T-cell (primary cell): ENCODE data around the gene EML2. TPM values are rescaled to one million over a fixed set of nuclear protein-coding genes. Genes with fewer than 3 reads are reported as not detected.

Source experiments
- ATAC-seq, 4 experiments: fragments of 200-7000 bp in 3 of 4; fragments of 150-1000 bp in 1 of 4; cut with Tn5 transposase; replicated peaks in 1 of 4; 1 replicate in 3 of 4; 2 replicates in 1 of 4; pipeline ENCODE4 v1.10.0; 2021; ENCODE audit warnings: moderate library complexity in 3 of 4, mild to moderate bottlenecking in 2 of 4, moderate number of reproducible peaks in 1 of 4
- CTCF ChIA-PET, 2 donors: fragments of 300-600 bp; sonication (Branson Sonifier 250); formaldehyde crosslinking; loops; one replicate each; lab custom pipeline; 2022; ENCODE audit warnings: antibody characterized with exemption in 2 of 2; lab: Charles Lee
- POLR2A ChIA-PET, 2 donors: fragments of 300-600 bp; sonication (Branson Sonifier 250); formaldehyde crosslinking; loops; one replicate each; lab custom pipeline; 2022; ENCODE audit warnings: antibody characterized with exemption in 2 of 2; lab: Charles Lee
- DNase-seq, 35 experiments: peaks; one replicate each; pipeline versions ENCODE4 v3.0.0 to v3.0.0-alpha.2; 2013 to 2023
- H3K27ac ChIP-seq: one replicate; pipeline ENCODE4 v1.5.1; 2013; ENCODE audit warnings: low read length
- H3K27me3 ChIP-seq, 2 experiments: replicated peaks in 1 of 2; 1 replicate in 1 of 2; 2 replicates in 1 of 2; pipeline versions ENCODE4 v1.6.1 to v1.7.0; 2013; ENCODE audit warnings: low read length in 1 of 2, mixed read lengths in 1 of 2; ENCODE audit not compliant: control insufficient read depth in 2 of 2, insufficient read depth in 2 of 2; ENCODE audit errors: extremely low read depth in 1 of 2
- H3K36me3 ChIP-seq, 2 donors: 1 replicate in 1 of 2; 2 replicates in 1 of 2; pipeline versions ENCODE4 v1.6.1 to v1.7.0; 2013; ENCODE audit warnings: low read length in 1 of 2; ENCODE audit not compliant: control insufficient read depth in 2 of 2, insufficient read depth in 1 of 2; ENCODE audit errors: extremely low read depth in 1 of 2
- H3K4me1 ChIP-seq, 2 experiments: 1 replicate in 1 of 2; 2 replicates in 1 of 2; pipeline versions ENCODE4 v1.6.1 to v1.7.0; 2013; ENCODE audit warnings: low read length in 2 of 2, mixed read lengths in 1 of 2; ENCODE audit not compliant: insufficient read depth in 2 of 2, control insufficient read depth in 1 of 2; ENCODE audit errors: extremely low read depth in 1 of 2
- H3K4me3 ChIP-seq, 2 donors: 1 replicate in 1 of 2; 2 replicates in 1 of 2; pipeline versions ENCODE4 v1.5.1 to v1.7.0; 2013; ENCODE audit warnings: mild to moderate bottlenecking in 2 of 2, low read length in 1 of 2, moderate library complexity in 1 of 2; ENCODE audit not compliant: control insufficient read depth in 1 of 2; ENCODE audit errors: extremely low read depth in 1 of 2
- H3K9me3 ChIP-seq: 2 replicates; pipeline ENCODE4 v1.7.0; 2013
- H3K27ac Mint-ChIP-seq, 2 donors: one replicate each; pipeline ENCODE4 v1.8.0; 2020 to 2021; ENCODE audit warnings: mild to moderate bottlenecking in 2 of 2, mixed read lengths in 2 of 2
- H3K27me3 Mint-ChIP-seq, 2 donors: one replicate each; pipeline ENCODE4 v1.8.0; 2021 to 2022; ENCODE audit warnings: mixed read lengths in 2 of 2
- H3K36me3 Mint-ChIP-seq: one replicate; pipeline ENCODE4 v1.8.0; 2021; ENCODE audit warnings: mixed read lengths
- H3K4me1 Mint-ChIP-seq, 3 donors: one replicate each; pipeline ENCODE4 v1.8.0; 2020 to 2022; ENCODE audit warnings: mixed read lengths in 3 of 3, mild to moderate bottlenecking in 1 of 3
- H3K4me3 Mint-ChIP-seq, 3 donors: one replicate each; pipeline ENCODE4 v1.8.0; 2020 to 2022; ENCODE audit warnings: mild to moderate bottlenecking in 3 of 3, mixed read lengths in 3 of 3, moderate library complexity in 3 of 3
- H3K9me3 Mint-ChIP-seq, 3 donors: one replicate each; pipeline ENCODE4 v1.8.0; 2020 to 2022; ENCODE audit warnings: mixed read lengths in 3 of 3
- WGBS: methylation state at CpG from one replicate; pipeline ENCODE4 v1.1.5; 2013; ENCODE audit warnings: missing lambda C conversion rate; ENCODE audit not compliant: insufficient coverage; 5-methylcytosine and 5-hydroxymethylcytosine counted together
- total RNA-seq, 35 experiments: library from RNA in 6 of 35; stranded (reverse) in 6 of 35; fragments of 120-200 nt in 1 of 35; gene quantifications; one replicate each; pipeline versions ENCODE4 v1.2.1 to v1.2.4 and lab custom pipeline; 2013 to 2026

EML2 gene
- total RNA-seq, 5 donors from 2014 or later (not counting 1 experiment from before 2014, with no cell fraction given) = 63.7 to 90.5 (median 74.1) TPM

DNA sequence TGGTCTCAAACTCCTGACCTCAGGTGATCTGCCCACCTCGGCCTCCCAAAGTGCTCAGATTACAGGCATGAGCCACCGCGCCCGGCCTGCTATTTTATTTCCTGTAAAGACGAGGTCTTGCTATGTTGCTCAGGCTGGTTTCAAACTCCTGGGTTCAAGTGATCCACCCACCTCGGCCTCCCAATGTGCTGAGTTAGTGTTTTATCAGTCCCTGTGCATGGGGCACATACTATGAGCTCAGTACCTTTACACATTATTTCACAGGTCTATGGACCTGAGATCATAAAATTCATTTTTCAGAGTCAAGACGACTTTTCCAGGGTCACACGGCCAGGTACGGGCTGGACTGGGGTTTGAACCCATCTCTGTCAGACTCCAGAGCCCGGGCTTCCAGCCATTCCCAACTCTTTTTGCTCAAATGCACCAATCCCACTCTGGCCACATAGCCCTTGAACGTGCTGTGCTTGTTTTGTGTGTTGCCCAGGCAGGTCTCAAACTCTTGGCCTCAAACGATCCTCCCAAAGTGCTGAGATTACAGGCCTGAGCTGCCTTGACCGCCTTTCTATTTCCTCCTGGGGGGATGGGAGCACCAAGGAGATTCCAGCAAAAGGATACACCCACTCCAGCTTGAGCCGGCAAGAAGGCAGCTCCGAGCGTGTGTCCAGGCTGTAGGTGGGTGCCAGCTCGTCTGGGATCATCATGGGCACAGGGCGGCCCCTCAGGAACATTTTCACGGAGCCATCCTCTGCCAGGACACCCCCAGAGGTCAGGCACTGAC lies 1.1 kb downstream of the EML2 start:
- peaks cover 7% of the 10 kb centered on the region for H3K36me3 Mint-ChIP-seq
- Histone ChIP-seq H3K4me1 (peaks cover 9 to 50% of the 10 kb centered on the region in 2 experiments), H3K9me3 (no peaks in the 10 kb centered on the region), H3K27ac (no peak overlapping the region), H3K4me3 (peak overlapping the region; percentile 68 to 75), H3K36me3 (no peaks in the 10 kb centered on the region), H3K27me3 (no peaks in the 10 kb centered on the region)
- ChIA-PET CTCF (interaction anchor here in 1 of 2 donors (0.7 kb wide), 1 partner anchor 152 kb away, joined by 3 read pairs; no protein-coding TSS in a partner anchor), POLR2A (no interaction called here)
- no peaks in the 10 kb centered on the region for H3K27me3 Mint-ChIP-seq
- ATAC-seq = no peak
- 91% methylated on average over 16 of the region's 19 CpGs for WGBS
- H3K27ac Mint-ChIP-seq = no peak overlapping the region
- peaks cover 32 to 39% (median 33%) of the 10 kb centered on the region in 3 donors for H3K4me1 Mint-ChIP-seq
- DNase-seq = no peak
- peak overlapping the region; percentile 92 to 95 (median 93) for H3K4me3 Mint-ChIP-seq
- no peaks in the 10 kb centered on the region for H3K9me3 Mint-ChIP-seq

DNA sequence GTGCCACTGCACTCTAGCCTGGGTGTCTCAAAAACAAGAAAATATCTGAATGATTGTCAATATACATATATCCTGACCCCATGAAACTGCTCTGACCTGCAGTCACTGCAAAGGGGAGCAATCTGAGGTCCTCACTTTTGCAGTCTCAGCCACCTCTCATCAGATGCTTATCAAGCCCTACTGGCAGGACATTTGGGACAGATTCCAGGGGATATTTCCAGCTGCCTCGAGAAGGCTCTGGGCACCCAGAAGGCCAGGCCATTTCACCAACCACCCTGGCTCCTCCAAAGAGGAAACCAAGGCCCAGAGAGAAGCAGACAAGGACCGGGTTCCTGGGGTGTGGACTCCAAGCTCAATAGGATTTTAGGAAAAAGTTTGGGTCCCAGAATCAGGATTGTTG lies 2.3 kb downstream of the EML2 start:
- DNase-seq = no peak
- peaks cover 24 to 28% (median 26%) of the 10 kb centered on the region in 3 donors for H3K4me1 Mint-ChIP-seq
- no peak overlapping the region for H3K4me3 Mint-ChIP-seq
- no peak overlapping the region for H3K27ac ChIP-seq
- peaks cover 6 to 38% of the 10 kb centered on the region in 2 experiments for H3K4me1 ChIP-seq
- WGBS = no CpG with 5 or more reads among the region's 2 CpGs
- no peak overlapping the region for H3K27ac Mint-ChIP-seq
- POLR2A ChIA-PET = interaction anchor here in 1 of 2 donors (0.6 to 0.8 kb wide), 3 partner anchors 15 to 279 kb away, joined by 4 to 8 read pairs (median 5); no protein-coding TSS in a partner anchor
- H3K36me3 Mint-ChIP-seq = peaks cover 9% of the 10 kb centered on the region
- CTCF ChIA-PET = interaction anchor here in 1 of 2 donors (0.7 kb wide), 1 partner anchor 1114 kb away, joined by 8 read pairs; no protein-coding TSS in a partner anchor
- H3K4me3 ChIP-seq = no peak overlapping the region
- ATAC-seq = no peak
- H3K9me3 ChIP-seq = no peaks in the 10 kb centered on the region
- peaks cover 5 to 7% of the 10 kb centered on the region in 2 donors for H3K36me3 ChIP-seq
- H3K9me3 Mint-ChIP-seq = no peaks in the 10 kb centered on the region
- H3K27me3 ChIP-seq = no peaks in the 10 kb centered on the region
- no peaks in the 10 kb centered on the region for H3K27me3 Mint-ChIP-seq

DNA sequence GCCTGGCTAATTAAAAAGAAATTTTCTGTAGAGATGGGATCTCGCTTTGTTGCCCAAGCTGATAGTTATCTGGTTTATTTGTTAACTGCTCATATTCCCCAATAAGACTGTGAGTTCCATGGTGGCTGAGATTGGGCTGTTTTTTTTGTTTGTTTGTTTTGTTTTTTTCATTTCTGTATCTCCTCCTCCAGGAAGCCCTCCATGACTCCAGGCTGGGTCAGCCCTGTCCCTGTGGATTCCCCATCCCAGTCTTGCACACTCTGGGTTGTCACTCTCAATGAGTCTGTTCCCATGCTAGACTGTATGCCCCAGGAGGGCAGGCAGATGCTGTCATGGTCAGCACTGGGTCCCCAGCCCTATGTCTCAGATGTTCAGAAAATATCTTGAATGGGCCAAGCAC lies 2.9 kb downstream of the EML2 start:
- ChIA-PET CTCF (no interaction called here), POLR2A (no interaction called here)
- WGBS = no CpG with 5 or more reads among the region's 1 CpG
- Histone ChIP-seq H3K9me3 (no peaks in the 10 kb centered on the region), H3K27me3 (no peaks in the 10 kb centered on the region), H3K4me1 (peaks cover 4 to 32% of the 10 kb centered on the region in 2 experiments), H3K36me3 (peaks cover 5 to 8% of the 10 kb centered on the region in 2 donors), H3K27ac (no peak overlapping the region), H3K4me3 (no peak overlapping the region)
- ATAC-seq (no peak), DNase-seq (no peak)
- Mint-ChIP-seq H3K27me3 (no peaks in the 10 kb centered on the region), H3K27ac (no peak overlapping the region), H3K9me3 (no peaks in the 10 kb centered on the region), H3K36me3 (peaks cover 9% of the 10 kb centered on the region), H3K4me1 (peaks cover 19 to 22% (median 20%) of the 10 kb centered on the region in 3 donors), H3K4me3 (no peak overlapping the region)

- no peaks in the 10 kb centered on the region for H3K9me3 Mint-ChIP-seq
- peaks cover 7 to 33% of the 10 kb centered on the region in 2 donors for H3K36me3 ChIP-seq
- peak in 3 of 35 experiments; percentile 24 to 47 (median 25) for DNase-seq
- no peaks in the 10 kb centered on the region for H3K4me1 ChIP-seq
- H3K4me3 ChIP-seq = no peak overlapping the region
- H3K27me3 Mint-ChIP-seq = no peaks in the 10 kb centered on the region
- H3K27ac ChIP-seq = no peak overlapping the region
- H3K27me3 ChIP-seq = no peaks in the 10 kb centered on the region
- 78% methylated on average over 18 of the region's 27 CpGs for WGBS
- ATAC-seq = peak in 1 of 4 experiments; percentile 37
- peaks cover 9% of the 10 kb centered on the region for H3K36me3 Mint-ChIP-seq
- H3K9me3 ChIP-seq = no peaks in the 10 kb centered on the region
- no peak overlapping the region for H3K4me3 Mint-ChIP-seq
- ChIA-PET POLR2A (no interaction called here), CTCF (no interaction called here)
- no peak overlapping the region for H3K27ac Mint-ChIP-seq
- H3K4me1 Mint-ChIP-seq = no peaks in the 10 kb centered on the region
Measured at GRCh38 chr19:45632468-45633196, 6.6 kb downstream of the EML2 start.

DNA sequence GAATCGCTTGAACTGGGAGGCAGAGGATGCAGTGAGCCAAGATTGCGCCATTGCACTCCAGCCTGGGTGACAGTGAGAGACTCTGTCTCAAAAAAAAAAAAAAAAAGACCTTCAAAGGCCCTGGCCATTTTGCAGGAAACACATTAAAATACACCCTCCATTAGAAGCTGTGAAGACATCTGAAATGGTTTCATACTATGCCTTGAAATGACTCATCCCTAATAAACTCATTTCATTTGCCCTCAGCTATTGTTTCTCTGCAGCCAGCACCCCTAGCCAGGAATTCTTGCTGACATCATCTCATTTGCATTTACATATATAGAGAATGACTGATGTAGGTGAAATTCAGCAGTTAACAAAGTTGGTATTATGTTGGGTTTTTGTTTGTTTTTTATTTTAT lies 8.7 kb downstream of the EML2 start:
- ATAC-seq = no peak
- Mint-ChIP-seq H3K9me3 (no peaks in the 10 kb centered on the region), H3K27ac (no peak overlapping the region), H3K36me3 (peaks cover 9% of the 10 kb centered on the region), H3K27me3 (no peaks in the 10 kb centered on the region), H3K4me1 (peaks cover 0 to 1% (median 0%) of the 10 kb centered on the region in 3 donors), H3K4me3 (no peak overlapping the region)
- no peak for DNase-seq
- CTCF ChIA-PET = interaction anchor here in 1 of 2 donors (1.4 kb wide), 1 partner anchor 12 kb away, joined by 4 read pairs; no protein-coding TSS in a partner anchor
- Histone ChIP-seq H3K27ac (no peak overlapping the region), H3K4me3 (no peak overlapping the region), H3K27me3 (no peaks in the 10 kb centered on the region), H3K4me1 (no peaks in the 10 kb centered on the region), H3K9me3 (no peaks in the 10 kb centered on the region), H3K36me3 (peaks cover 9 to 49% of the 10 kb centered on the region in 2 donors)
- WGBS = 48% methylated on average over 2 of the region's 2 CpGs
- POLR2A ChIA-PET = no interaction called here

- no peak overlapping the region for H3K4me3 ChIP-seq
- no peaks in the 10 kb centered on the region for H3K27me3 ChIP-seq
- Mint-ChIP-seq H3K27me3 (no peaks in the 10 kb centered on the region), H3K36me3 (peaks cover 11% of the 10 kb centered on the region), H3K27ac (no peak overlapping the region), H3K9me3 (no peaks in the 10 kb centered on the region), H3K4me3 (no peak overlapping the region), H3K4me1 (peaks cover 0 to 2% (median 0%) of the 10 kb centered on the region in 3 donors)
- POLR2A ChIA-PET = no interaction called here
- H3K36me3 ChIP-seq = peaks cover 9 to 51% of the 10 kb centered on the region in 2 donors
- no peaks in the 10 kb centered on the region for H3K9me3 ChIP-seq
- H3K4me1 ChIP-seq = no peaks in the 10 kb centered on the region
- H3K27ac ChIP-seq = no peak overlapping the region
- CTCF ChIA-PET = interaction anchor here (0.6 kb wide), 2 partner anchors 90 to 150 kb away, joined by 3 to 4 read pairs; no protein-coding TSS in a partner anchor
- WGBS = 76% methylated on average over 3 of the region's 4 CpGs
- no peak for DNase-seq
- no peak for ATAC-seq
Measured at GRCh38 chr19:45629704-45630103, 9.5 kb downstream of the EML2 start.
